Hippocampal formation (tissue), 2 donors: Measurements from ENCODE around the gene PSENEN.

Source experiments
- DNase-seq, 2 donors: peaks; one replicate each; lab custom pipeline; 2025; lab: John Stamatoyannopoulos, UW

The PSENEN gene

GRCh38 chr19:35733180-35734125 lies 12.0 kb upstream of the PSENEN start:
- DNase-seq = no peak

GRCh38 chr19:35734273-35734672 lies 11.2 kb upstream of the PSENEN start:
- DNase-seq = no peak

GRCh38 chr19:35734889-35735288 lies 10.6 kb upstream of the PSENEN start:
- DNase-seq = no peak

- no peak for DNase-seq
Observed at GRCh38 chr19:35736913-35737886, 8.3 kb upstream of the PSENEN start.

GRCh38 chr19:35738021-35738886 lies 7.2 kb upstream of the PSENEN start:
- no peak for DNase-seq

- DNase-seq = no peak
Observed at GRCh38 chr19:35738887-35739229, 6.6 kb upstream of the PSENEN start.

GRCh38 chr19:35739275-35740107 lies 6.0 kb upstream of the PSENEN start:
- no peak for DNase-seq

- no peak for DNase-seq
Observed at GRCh38 chr19:35740108-35740422, 5.4 kb upstream of the PSENEN start.

- peak; percentile 97 to 98 for DNase-seq
Observed at GRCh38 chr19:35740423-35741202, 4.8 kb upstream of the PSENEN start.

- no peak for DNase-seq
Observed at GRCh38 chr19:35741203-35741515, 4.3 kb upstream of the PSENEN start.

- DNase-seq = peak in 1 of 2 donors; percentile 31
Observed at GRCh38 chr19:35742121-35742724, 3.2 kb upstream of the PSENEN start, which contains the start of gene IGFLR1. TSS of gene IGFLR1 (minus strand) at chr19:35742452. CDS start at chr19:35741180, 1,272 bp downstream.

- no peak for DNase-seq
Observed at GRCh38 chr19:35743640-35744429, 1.6 kb upstream of the PSENEN start.

GRCh38 chr19:35744430-35745327 lies 772 bp upstream of the PSENEN start:
- peak; percentile 88 to 90 for DNase-seq

GRCh38 chr19:35746087-35746462 lies 624 bp downstream of the PSENEN start:
- DNase-seq = no peak

GRCh38 chr19:35746531-35746930 lies 1.1 kb downstream of the PSENEN start:
- DNase-seq = no peak

GRCh38 chr19:35748106-35749020 lies 2.9 kb downstream of the PSENEN start, which contains the start of gene LIN37:
TSS of gene LIN37 (plus strand) at chr19:35748576. CDS start at chr19:35748725, 149 bp downstream.
- peak; percentile 100 for DNase-seq

- no peak for DNase-seq
Observed at GRCh38 chr19:35750167-35750566, 4.7 kb downstream of the PSENEN start.
